Stimulated activated CD4-positive, alpha-beta T cell treated with anti-CD3 and anti-CD28 coated beads, Interleukin-4, amount 100 ng/mL, for 4 hours (primary cell): Measurements from ENCODE around the gene C19orf25.
"Not testable (repeated sequence)": the region's sequence is repeated elsewhere in the genome, so short reads cannot be mapped to it uniquely, and the experiment has no call there.

Experiments
- DNase-seq, 2 experiments: peaks; one replicate each; pipeline ENCODE4 v3.0.0-alpha.2; 2020

C19orf25 gene

DNA sequence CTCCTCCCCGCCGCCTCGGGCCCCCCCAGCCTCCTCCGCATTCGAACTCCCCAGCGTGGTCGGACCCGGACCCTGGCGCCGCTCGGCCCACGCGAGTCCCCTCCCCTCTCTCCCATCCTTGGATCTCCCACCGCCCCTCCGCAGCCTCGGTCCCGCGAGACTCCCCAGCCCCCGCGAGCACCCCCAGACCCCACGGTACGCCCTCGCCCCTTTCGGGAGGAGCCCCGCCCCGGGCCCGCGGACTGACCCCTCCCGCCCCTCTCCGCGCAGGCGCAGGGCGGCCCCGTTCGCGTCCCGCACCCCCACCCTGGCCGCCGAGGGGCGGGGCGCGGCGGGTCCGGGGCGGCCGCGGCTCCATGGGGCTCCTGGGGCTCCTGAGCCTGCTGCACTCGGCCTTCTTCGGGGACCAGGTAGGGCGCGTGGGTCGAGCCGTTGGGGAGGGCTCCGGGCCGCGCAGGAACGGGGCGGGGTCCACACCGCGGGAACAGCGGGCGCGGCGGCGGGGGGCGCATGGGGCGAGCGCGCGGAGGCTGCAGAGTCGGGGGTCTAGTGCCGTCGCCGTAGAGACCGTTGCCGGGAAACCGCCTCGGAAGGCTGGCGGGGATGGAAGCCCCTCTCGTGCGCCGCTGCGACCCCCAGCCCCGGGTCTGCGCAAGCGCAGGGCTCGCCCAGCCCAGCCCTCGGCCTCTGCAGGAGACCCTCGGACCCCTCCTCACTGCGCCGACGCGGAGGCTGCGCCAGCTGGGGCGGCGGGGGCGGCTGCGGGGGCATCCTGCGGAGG is 32.9 kb downstream of the C19orf25 start:
- no peak for DNase-seq

DNA sequence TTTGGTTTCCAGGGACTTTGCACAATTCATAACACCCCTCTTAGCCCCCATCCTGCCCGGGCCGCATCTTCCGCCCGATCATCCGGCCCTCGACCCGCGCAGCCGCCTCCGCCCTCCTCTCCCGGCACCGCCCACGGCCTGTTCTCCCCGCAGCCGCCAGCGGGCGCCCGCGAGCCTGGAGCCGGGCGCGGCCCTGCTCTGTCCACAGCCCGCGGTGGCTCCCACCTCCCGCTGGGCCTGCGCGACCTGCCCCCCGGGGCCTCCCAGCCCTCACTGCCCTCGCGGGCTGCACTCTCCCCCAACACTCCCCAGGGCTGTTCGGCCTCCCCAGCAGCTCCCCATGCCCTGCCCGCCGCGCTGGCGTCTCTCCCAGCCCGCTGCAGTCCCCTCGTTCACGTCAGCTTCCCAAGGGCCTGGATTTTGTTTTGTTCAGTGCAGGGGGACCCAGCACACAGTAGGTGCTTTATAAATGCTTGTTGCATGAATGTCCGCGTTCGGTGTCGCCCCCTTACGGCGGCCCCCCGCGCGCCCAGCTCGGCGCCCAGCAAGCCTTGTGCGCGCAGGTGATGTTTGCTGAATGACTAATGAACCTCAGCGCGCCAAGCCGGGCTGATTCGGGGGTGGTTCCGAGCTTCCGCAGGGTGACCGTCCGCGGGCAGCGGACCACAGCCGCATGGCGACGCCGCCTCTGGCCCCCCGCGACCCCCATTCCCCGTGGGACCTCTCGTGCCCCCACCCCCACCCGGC is 33.7 kb downstream of the C19orf25 start:
- DNase-seq = peak; percentile 64 to 80

DNA sequence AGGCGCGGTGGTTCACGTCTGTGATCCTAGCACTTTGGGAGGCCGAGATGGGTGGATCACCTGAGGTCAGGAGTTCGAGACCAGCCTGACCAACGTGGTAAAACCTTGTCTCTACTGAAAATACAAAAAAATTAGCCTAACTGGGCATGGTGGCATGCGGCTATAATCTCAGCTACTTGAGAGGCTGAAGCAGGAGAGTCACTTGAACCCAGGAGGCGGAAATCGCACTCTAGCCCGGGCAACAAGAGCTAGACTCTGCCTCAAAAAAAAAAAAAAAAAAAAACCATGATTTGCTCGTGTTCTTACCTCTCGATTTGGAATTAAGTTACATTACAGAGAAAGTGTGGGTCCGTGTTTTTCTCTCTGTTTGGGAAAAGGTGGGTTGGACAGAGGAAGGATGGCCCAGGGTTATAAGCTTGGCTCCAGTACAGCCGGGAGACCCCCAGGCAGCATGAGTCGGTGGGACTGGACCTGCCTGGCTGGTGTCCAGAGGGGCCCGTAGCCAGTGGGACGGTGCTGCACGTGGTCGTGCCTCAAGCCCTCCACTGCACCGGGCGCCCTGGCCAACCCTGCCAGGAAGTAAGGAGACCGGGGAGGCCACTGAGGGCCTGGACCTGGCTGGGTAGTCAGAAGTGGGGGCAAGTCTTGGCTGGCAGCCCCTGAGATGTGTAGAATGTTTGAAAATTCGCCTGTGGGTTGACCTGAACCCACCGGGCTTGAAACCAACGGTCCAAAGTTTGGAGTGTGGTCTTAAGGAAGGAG is 37.2 kb downstream of the C19orf25 start:
- no peak for DNase-seq

DNA sequence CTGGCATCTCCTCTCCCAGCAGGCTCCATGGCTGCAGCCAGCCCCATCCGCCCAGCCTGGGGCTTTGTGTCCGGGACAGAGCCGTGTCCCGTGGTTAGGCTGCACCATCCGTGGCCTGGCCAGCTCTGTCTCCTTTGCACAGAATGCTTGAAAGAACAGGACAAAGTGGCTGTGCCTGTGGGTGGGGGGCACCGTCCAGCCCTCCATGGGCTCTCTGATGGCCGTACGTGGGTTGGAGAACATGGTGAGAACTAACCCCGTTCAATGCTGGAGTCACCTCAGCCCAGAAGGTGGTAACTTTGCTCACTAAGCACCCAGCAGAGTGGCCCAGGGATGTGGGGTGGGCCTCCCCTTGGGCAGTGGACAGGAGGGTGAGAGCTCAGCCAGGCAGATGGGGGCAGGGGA is 38.0 kb downstream of the C19orf25 start:
- DNase-seq = no peak

DNA sequence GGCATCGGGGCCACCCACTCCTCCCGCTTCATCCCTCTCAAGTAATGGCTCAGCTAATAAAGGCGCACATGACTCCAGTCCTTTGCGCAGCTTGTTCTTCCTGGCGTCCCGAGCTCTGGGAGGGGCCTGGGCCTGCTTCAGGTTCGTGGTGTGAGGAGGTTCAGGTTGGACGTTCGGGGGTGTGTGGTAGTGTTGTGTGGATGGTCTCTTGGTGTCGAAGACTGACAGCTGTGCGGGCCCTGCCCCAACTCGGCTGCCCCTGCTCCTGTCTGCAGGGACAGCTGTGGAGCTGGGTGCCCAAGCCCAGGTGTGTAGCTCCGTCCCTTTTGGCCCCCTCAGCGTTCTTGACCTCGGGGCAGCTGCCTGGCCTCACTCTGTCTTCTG is 38.6 kb downstream of the C19orf25 start:
- DNase-seq = no peak

DNA sequence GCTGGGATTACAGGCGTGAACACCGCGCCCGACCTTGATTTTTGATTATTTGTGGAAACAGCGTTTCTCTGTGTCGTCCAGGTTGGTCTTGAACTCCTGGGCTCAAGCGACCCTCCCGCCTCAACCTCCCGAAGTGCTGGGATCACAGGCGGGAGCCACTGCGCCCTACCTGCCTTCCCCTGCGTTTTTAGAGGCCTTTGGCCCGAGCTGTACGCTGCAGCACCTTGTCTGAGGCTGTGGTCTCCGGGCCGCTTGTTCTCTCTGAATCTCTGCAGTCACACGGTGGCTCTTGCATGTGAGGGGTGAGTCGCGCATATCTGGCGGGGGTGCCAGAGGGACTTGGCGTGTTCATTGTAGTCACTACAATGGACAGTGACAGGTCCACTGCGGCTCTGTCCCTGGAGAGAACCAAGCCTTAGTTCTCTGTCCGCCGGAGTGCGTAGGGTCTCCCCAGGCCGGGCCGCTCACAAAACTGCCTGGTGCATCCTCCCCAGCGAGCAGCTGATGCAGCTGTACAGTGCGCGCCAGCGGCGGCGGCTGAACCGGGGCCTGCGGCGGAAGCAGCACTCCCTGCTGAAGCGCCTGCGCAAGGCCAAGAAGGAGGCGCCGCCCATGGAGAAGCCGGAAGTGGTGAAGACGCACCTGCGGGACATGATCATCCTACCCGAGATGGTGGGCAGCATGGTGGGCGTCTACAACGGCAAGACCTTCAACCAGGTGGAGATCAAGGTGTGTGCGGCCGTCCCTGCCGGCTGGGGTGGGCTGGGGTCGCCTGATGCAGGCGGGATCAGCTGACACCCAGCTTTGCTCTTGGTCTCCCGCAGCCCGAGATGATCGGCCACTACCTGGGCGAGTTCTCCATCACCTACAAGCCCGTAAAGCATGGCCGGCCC is 39.2 kb downstream of the C19orf25 start:
- not testable (repeated sequence) for DNase-seq

DNA sequence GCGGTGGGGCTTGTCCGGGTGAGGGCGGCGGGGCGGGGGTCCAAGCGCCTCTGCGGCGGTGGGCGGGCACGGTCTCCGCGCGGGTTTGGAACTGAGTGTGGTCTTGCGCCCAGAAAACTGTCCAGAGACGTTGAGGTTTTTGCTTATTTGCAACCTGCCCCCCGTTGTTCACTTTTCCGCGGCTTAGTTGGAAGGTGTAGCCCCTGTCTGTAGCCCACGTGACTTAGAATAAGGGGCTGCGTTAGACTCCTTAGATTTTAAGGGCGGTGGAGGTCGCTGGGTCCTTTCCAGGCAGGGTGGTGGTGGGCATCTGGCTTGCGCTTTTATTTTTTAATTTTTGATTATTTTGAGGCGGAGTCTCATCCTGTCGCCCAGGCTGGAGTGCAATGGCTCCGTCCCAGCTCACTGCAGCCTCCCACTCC is 40.1 kb downstream of the C19orf25 start:
- no peak for DNase-seq

DNA sequence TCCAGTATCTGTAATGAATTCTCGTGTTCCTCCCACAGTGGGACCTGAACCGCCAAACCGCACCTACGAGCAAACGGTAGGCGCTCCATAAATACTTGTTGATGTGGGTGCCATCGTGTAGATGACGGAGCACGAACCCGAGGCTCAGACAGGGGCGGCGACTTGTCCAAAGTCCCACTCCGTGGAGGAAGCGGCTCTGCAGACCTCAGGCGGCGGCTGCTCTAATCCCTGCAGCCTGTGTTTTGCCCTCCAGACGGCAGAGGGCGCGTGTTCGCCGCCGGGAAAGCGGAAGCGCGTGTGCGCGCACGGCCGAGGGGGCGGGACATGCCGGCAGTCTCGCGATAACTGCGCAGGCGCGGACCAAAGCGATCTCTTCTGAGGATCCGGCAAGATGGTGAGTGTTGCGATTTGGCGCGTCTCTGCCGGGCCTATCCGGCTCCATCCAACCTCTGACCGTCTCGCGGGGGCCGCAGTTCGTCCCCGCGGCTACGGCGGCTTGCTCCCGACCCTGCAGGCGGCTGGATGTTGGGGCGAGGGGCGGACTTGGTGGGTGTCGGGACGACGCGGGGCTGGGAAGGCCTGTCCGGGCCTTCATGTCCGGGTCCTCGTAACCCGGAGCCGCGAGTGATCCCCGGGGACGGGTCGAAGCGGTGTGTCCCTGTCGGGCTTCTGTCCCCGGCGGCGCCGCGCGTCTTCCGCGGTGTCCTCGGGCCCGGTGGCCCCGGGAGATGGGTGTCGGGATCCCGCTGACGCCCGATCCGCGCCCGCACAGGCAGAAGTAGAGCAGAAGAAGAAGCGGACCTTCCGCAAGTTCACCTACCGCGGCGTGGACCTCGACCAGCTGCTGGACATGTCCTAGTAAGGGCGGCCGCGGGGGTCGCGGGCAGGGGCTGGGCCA is 40.7 kb downstream of the C19orf25 start, which contains the start of gene RPS15:
RPS15 (plus strand) TSS at position 362 of the 898 bp plus-strand sequence; CDS start at position 392, 30 bp downstream.
- peak; percentile 93 to 97 for DNase-seq

DNA sequence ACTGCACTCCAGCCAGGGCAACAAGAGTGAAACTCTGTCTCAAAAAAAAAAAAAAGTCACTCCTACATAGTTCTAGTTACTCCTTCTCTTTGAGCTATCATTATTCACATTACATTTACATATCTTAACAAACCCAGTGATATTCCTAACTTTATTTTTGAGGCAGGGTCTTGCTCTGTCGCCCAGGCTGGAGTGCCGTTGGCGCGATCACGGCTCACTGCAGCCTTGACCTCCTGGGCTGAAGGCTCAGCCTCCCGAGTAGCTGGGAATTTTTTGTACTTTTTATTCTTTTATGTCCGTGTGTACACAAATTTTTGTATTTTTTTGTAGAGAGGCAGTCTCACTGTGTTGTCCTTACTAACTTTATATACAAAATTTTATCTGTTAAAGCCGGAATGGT is 41.4 kb downstream of the C19orf25 start:
- DNase-seq = no peak

DNA sequence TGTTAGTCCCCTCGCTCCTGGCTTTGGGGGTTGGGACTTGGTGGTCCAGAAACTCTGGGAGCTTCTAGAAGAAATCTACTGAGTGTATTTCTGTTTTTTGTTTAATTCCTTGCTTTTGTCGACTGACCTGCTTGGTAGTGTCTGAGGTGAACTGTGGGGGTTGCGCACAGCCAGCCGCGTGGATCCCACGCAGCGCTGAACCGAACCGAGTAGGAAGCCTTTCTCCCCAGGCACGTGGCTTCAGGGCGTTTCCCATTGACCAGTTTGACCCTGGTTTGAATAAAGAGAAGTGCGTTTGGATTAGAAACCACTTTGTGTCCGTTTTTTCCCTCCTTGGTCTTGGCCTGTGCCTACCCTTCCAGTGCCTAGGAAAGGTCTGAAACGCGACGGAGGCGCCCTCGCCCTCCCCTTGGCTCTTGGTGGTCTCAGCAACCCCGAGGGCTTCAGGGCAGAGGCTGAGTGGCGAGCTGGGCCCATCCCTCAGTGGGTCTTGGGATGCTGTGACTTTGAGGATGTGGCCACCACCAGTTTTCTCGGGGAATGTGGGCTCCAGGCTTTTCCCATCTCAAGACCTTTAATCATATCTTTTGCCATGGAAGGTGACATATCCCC is 43.5 kb downstream of the C19orf25 start:
- DNase-seq = no peak

DNA sequence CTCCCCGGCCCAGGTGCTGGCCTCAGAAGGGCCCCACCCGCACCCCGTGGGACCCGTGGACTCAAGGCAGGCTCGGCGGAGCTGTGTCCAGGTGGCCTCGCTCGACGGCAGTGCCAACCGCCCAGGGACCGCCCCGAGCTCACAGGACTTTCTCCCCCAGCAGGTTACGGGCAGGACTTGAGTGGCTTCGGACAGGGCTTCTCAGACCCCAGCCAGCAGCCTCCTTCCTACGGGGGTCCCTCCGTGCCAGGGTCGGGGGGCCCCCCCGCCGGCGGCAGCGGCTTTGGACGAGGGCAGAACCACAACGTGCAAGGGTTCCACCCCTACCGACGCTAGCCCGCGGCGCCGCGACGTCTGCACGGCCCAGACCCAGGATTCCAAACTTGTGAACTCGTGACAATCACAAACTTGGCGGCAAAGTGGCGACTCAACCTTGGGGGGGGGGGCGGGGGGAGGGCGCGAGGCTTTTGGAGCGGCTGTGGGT is 44.4 kb downstream of the C19orf25 start:
- DNase-seq = no peak

DNA sequence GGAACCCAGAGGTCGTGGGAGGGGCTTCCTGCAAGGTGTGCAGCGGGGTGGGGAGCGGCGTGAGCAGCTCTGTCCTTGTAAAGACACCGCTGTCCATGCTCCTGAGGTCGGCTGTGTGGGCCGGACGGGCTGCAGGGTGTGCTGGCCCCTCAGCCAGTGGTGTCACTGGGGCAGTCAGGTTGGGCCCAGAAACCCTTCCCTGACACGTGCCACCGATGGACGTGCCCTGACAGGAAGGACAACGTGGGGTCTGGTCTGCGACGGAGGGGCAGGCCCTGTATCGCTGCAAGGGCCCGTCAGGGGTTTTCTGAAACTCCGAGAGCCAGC is 45.0 kb downstream of the C19orf25 start:
- no peak for DNase-seq

DNA sequence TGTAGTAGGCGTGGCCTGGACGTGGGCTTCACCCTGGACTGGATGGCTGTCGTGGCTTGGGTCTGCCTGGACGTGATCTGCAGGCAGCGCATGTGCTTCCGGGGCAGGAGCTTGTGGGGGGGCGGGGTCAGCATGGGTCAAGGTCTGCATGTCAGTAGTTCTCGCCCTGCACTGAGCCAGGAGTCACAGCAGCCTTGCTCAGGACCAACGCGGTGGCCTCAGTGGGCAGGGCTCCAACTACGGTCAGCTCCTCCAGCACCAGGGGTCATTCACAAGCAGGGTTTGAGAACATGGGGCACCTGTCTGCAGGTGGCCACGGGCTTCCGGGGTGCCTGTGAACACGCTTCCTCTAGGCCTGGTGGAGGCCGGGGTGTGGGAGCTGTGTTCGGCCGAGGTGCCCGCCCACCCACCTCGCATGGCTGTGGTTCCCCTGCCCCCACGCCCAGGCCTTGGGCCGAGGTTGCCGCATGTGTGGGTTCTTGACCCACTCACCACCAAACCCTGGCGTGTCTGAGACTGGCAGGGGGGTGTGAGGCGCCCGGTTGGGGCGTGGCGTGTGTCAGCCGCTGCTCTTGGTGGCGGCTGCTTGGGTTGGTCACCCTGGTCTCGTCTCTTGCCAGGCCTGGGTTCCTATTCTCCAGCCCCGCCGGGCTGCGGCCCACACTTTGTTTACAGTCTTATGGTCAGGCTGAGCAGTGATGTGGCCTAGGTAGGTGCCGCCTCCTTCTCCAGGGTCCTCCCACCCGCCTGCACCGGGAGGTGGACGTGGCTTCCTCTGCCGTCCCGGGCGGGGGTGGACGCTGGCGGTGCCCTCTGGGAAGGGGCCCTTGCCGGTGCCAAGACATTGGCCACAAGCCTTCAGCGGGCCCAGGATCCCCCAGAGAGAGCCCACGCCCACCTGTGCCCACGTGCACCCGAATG is 45.6 kb downstream of the C19orf25 start:
- DNase-seq = no peak

DNA sequence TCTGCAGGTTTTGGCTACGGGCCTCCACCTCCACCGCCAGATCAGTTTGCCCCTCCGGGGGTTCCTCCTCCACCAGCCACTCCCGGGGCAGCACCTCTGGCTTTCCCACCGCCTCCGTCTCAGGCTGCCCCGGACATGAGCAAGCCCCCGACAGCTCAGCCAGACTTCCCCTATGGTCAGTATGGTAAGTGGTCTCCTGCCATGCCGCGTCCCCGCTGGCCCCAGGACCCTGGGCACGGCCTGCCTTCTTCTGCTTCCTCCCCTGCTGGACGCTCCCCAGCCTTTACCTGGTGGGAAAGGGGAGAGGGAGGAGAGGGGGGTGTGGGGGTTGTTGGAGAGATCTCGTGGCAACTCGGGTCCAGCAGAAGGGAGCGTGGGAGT is 46.5 kb downstream of the C19orf25 start:
- no peak for DNase-seq

DNA sequence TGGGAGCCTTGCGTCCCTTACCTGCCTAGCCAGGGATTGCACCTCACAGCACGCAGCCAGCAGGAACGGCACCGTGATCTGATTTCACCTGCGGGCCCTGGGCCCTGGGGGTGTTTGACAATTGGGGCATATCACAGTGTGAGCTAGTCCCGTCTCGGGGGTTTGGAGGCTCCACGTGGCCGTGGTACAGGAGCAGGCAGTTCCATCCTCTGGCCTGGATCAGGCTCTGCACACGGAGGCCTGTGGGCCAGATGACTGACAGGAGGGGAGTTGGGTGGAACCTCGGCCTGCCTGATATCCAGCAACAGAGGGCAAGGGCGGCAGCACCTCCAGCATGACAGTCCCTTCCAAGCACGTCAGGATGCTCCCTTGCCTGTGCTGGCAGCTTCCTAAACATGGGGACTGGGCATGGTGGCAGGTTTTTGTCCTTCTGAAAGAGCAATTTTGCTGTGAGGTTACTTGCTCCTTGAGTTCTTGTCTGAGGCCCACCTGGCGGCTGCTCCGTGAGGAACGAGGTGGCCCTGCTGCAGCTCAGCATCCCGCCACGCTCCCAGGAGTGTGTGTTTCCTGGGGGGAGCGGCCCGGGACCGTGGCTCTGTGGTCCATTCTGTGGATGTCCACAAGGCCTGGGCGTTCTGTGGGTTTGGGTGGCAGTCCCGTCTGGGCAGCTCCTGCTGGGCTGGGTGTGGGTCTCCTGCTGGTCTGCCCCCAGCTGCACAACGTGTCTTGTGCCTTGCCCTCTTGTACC is 47.1 kb downstream of the C19orf25 start:
- no peak for DNase-seq

DNA sequence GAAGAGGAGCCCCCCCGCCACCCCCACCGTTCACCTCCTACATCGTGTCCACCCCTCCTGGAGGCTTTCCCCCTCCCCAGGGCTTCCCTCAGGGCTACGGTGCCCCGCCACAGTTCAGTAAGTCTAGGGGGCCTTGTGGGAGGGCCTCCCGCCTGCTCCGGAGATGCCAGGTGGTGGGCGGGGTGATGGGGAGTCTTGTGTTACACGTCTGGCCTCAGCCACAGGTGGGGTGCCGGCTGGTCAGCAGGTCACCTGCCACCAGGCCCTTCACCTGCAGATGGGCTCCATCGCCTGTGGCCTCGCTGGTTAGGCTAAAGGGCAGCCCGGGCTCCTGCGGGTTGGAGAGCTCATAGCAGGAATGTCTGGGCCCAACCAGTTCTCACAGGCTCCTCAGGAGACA is 48.8 kb downstream of the C19orf25 start:
- DNase-seq = no peak

DNA sequence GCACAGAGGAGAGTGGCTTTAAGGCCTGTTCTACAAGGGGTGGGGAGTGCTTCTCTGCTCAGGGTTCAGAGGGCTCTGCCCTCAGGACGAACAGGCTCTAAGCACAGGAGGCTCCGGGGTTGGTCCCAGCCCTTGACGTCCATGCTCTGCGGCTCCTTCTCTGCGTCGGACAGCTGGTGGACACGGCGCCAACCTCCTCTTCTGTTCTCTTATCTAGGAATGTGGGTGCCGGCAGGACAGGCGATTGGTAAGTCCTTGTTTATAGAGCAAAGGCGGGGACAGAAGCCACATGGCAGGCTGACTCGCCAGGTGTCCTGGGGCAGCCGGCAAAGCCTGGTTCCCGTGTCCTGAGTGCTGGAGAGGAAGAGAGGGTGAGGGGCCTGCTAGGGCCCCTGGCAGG is 49.3 kb downstream of the C19orf25 start:
- DNase-seq = no peak

DNA sequence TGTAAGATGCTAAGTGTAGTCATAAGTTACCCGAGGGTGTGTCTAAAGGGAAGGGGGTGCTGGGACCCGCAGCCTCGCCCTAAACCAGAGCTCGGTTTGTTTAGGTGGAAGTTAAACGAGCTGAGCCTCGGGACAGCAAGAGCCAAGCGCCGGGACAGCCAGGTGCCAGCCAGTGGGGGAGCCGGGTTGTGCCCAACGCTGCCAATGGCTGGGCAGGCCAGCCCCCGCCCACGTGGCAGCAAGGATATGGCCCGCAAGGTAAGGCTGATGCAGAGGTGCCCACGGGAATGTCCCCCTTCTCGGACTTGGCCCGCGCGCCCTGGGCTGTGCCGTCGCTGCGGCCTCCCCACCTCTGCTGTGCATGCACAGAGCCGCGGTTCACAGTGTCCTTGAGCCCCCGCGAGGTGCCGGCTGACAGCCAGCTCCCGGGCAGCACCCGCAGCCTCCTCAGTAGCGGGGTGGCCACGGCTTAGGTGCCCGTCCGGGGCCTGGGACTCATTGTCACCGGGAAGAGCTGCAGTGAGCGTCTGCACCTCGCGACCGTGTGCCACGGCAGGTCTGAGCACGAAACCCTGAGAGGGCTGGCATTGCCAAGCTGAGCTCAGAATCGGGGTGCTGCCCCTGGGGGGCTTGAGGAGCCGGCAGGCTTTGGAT is 50.1 kb downstream of the C19orf25 start:
- DNase-seq = no peak
